Activated CD8-positive, alpha-beta T cell treated with anti-CD3 and anti-CD28 coated beads for 36 hours (primary cell): ENCODE data around the gene CD22. TPM values are rescaled to one million over a fixed set of nuclear protein-coding genes. Genes with fewer than 3 reads are reported as not detected.

Experiments used
- ATAC-seq: fragments of 200-7000 bp; cut with Tn5 transposase; one replicate; pipeline ENCODE4 v1.10.0; 2021; ENCODE audit warnings: mild to moderate bottlenecking, moderate library complexity
- CTCF ChIA-PET: fragments of 350-600 bp; sonication (Branson Sonifier 250); formaldehyde crosslinking; loops from one replicate; lab custom pipeline; 2021; ENCODE audit warnings: antibody characterized with exemption; lab: Charles Lee
- POLR2A ChIA-PET: fragments of 350-600 bp; sonication (Branson Sonifier 250); formaldehyde crosslinking; loops from one replicate; lab custom pipeline; 2021; ENCODE audit warnings: antibody characterized with exemption; lab: Charles Lee
- DNase-seq: peaks from one replicate; pipeline ENCODE4 v3.0.0-alpha.2; 2020
- H3K27ac Mint-ChIP-seq: one replicate; pipeline ENCODE4 v1.8.0; 2021; ENCODE audit warnings: mild to moderate bottlenecking, mixed read lengths
- H3K27me3 Mint-ChIP-seq: one replicate; pipeline ENCODE4 v1.8.0; 2021; ENCODE audit warnings: mixed read lengths
- H3K36me3 Mint-ChIP-seq: one replicate; pipeline ENCODE4 v1.8.0; 2021; ENCODE audit warnings: low read depth, mixed read lengths
- H3K4me1 Mint-ChIP-seq: one replicate; pipeline ENCODE4 v1.8.0; 2021; ENCODE audit warnings: low read depth, mixed read lengths
- H3K4me3 Mint-ChIP-seq: one replicate; pipeline ENCODE4 v1.8.0; 2021; ENCODE audit warnings: mild to moderate bottlenecking, moderate library complexity, mixed read lengths
- H3K9me3 Mint-ChIP-seq: one replicate; pipeline ENCODE4 v1.8.0; 2021; ENCODE audit warnings: mixed read lengths
- CTCF ChIP-seq: fragments of 200-600 bp; IDR thresholded peaks from one replicate; pipeline ENCODE4 v1.8.0; 2022; ENCODE audit warnings: antibody characterized with exemption, mild to moderate bottlenecking
- intact Hi-C: fragments of 100-400 bp; cut with micrococcal nuclease; formaldehyde crosslinking; loops from one replicate; pipeline ENCODE4 v1.10.0; 2022
- total RNA-seq, 2 experiments: library from RNA; stranded (reverse); gene quantifications; one replicate each; pipeline ENCODE4 v1.2.3, GENCODE V29; 2021

The CD22 gene
- total RNA-seq, 2 experiments from 2014 or later, result 2.3 to 2.8 TPM

- no peak for ATAC-seq
- intact Hi-C loops, result no loop called here
- Mint-ChIP-seq H3K4me1 (peaks cover 9% of the 10 kb centered on the region), H3K9me3 (no peaks in the 10 kb centered on the region), H3K36me3 (no peaks in the 10 kb centered on the region), H3K4me3 (no peak overlapping the region), H3K27ac (no peak overlapping the region), H3K27me3 (no peaks in the 10 kb centered on the region)
- no peak for TF ChIP-seq CTCF
- ChIA-PET POLR2A (no interaction called here), CTCF (no interaction called here)
- no peak for DNase-seq
These were observed 30.4 kb upstream of the CD22 start for GRCh38 chr19:35298561-35298972.

GRCh38 chr19:35299523-35300338, 29.3 kb upstream of the CD22 start:
- Mint-ChIP-seq H3K36me3 (no peaks in the 10 kb centered on the region), H3K27me3 (peaks cover 1% of the 10 kb centered on the region), H3K4me1 (peaks cover 9% of the 10 kb centered on the region), H3K9me3 (no peaks in the 10 kb centered on the region), H3K27ac (no peak overlapping the region), H3K4me3 (no peak overlapping the region)
- ChIA-PET CTCF (no interaction called here), POLR2A (no interaction called here)
- TF ChIP-seq CTCF, result no peak
- no peak for DNase-seq
- intact Hi-C loops, result no loop called here
- ATAC-seq, result peak; percentile 21

GRCh38 chr19:35300339-35300649, 28.7 kb upstream of the CD22 start:
- ATAC-seq, result no peak
- Mint-ChIP-seq H3K27ac (no peak overlapping the region), H3K4me1 (peaks cover 9% of the 10 kb centered on the region), H3K27me3 (peaks cover 1% of the 10 kb centered on the region), H3K4me3 (no peak overlapping the region), H3K9me3 (no peaks in the 10 kb centered on the region), H3K36me3 (no peaks in the 10 kb centered on the region)
- POLR2A ChIA-PET, result no interaction called here
- no peak for TF ChIP-seq CTCF
- intact Hi-C loops, result no loop called here
- no peak for DNase-seq
- CTCF ChIA-PET, result no interaction called here

GRCh38 chr19:35301961-35302360, 27.0 kb upstream of the CD22 start:
- no peak overlapping the region for H3K4me3 Mint-ChIP-seq
- H3K9me3 Mint-ChIP-seq, result no peaks in the 10 kb centered on the region
- ChIA-PET CTCF (no interaction called here), POLR2A (no interaction called here)
- H3K4me1 Mint-ChIP-seq, result no peaks in the 10 kb centered on the region
- no peak for TF ChIP-seq CTCF
- H3K27ac Mint-ChIP-seq, result no peak overlapping the region
- ATAC-seq, result no peak
- peaks cover 1% of the 10 kb centered on the region for H3K27me3 Mint-ChIP-seq
- H3K36me3 Mint-ChIP-seq, result no peaks in the 10 kb centered on the region
- intact Hi-C loops, result no loop called here
- DNase-seq, result no peak

GRCh38 chr19:35302446-35302845, 26.5 kb upstream of the CD22 start:
- peaks cover 1% of the 10 kb centered on the region for H3K27me3 Mint-ChIP-seq
- ATAC-seq (no peak), DNase-seq (no peak)
- no peaks in the 10 kb centered on the region for H3K36me3 Mint-ChIP-seq
- ChIA-PET POLR2A (no interaction called here), CTCF (no interaction called here)
- no peak overlapping the region for H3K27ac Mint-ChIP-seq
- H3K4me1 Mint-ChIP-seq, result no peaks in the 10 kb centered on the region
- intact Hi-C loops, result no loop called here
- H3K9me3 Mint-ChIP-seq, result no peaks in the 10 kb centered on the region
- H3K4me3 Mint-ChIP-seq, result no peak overlapping the region
- TF ChIP-seq CTCF, result no peak
